Stimulated activated CD8-positive, alpha-beta memory T cell treated with anti-CD3 and anti-CD28 coated beads, Interleukin-15, amount 100 ng/mL, for 48 hours (primary cell): Measurements from ENCODE around the gene PAQR4.
"Not testable (repeated sequence)": the region's sequence is repeated elsewhere in the genome, so short reads cannot be mapped to it uniquely, and the experiment has no call there.

Experiments
- DNase-seq, 2 donors: peaks; one replicate each; pipeline ENCODE4 v3.0.0-alpha.2; 2020; ENCODE audit warnings: low read depth in 2 of 2

Gene PAQR4

GRCh38 chr16:2968738-2969544 is at the start of gene PAQR4:
TSS of gene PAQR4 (plus strand) at chr16:2969348. CDS start at chr16:2969675, 327 bp downstream.
- peak; percentile 79 to 81 for DNase-seq

GRCh38 chr16:2919511-2920255 is 49.5 kb upstream of the PAQR4 start:
- DNase-seq, result no peak

- DNase-seq, result no peak
These were observed 45.7 kb upstream of the PAQR4 start for GRCh38 chr16:2923481-2923880.

GRCh38 chr16:2924901-2925755 is 44.0 kb upstream of the PAQR4 start:
- DNase-seq, result no peak

- no peak for DNase-seq
These were observed 43.0 kb upstream of the PAQR4 start for GRCh38 chr16:2925951-2926649.

- DNase-seq, result no peak
These were observed 42.5 kb upstream of the PAQR4 start for GRCh38 chr16:2926650-2926999.

- DNase-seq, result peak; percentile 71 to 77
These were observed 42.0 kb upstream of the PAQR4 start for GRCh38 chr16:2927010-2927646.

- DNase-seq, result not testable (repeated sequence)
These were observed 41.0 kb upstream of the PAQR4 start for GRCh38 chr16:2928151-2928550.

- DNase-seq, result no peak
These were observed 40.4 kb upstream of the PAQR4 start for GRCh38 chr16:2928796-2929195.

GRCh38 chr16:2929693-2930092 is 39.5 kb upstream of the PAQR4 start:
- no peak for DNase-seq

- no peak for DNase-seq
These were observed 38.9 kb upstream of the PAQR4 start for GRCh38 chr16:2930236-2930635.

GRCh38 chr16:2931231-2931914 is 37.8 kb upstream of the PAQR4 start:
- not testable (repeated sequence) for DNase-seq

GRCh38 chr16:2933136-2933535 is 36.0 kb upstream of the PAQR4 start:
- no peak for DNase-seq

- no peak for DNase-seq
These were observed 35.4 kb upstream of the PAQR4 start for GRCh38 chr16:2933701-2934100.

- no peak for DNase-seq
These were observed 34.7 kb upstream of the PAQR4 start for GRCh38 chr16:2934450-2934849.

GRCh38 chr16:2936436-2937011 is 32.6 kb upstream of the PAQR4 start:
- no peak for DNase-seq

GRCh38 chr16:2937170-2937569 is 32.0 kb upstream of the PAQR4 start:
- DNase-seq, result no peak

GRCh38 chr16:2938206-2938605 is 30.9 kb upstream of the PAQR4 start:
- no peak for DNase-seq

- no peak for DNase-seq
These were observed 29.2 kb upstream of the PAQR4 start for GRCh38 chr16:2939968-2940367.

- no peak for DNase-seq
These were observed 27.1 kb upstream of the PAQR4 start for GRCh38 chr16:2942045-2942444.
